WTC11 (cell line): ENCODE measurements around the gene HLA-DRB5. TPM values are rescaled to one million over a fixed set of nuclear protein-coding genes. Genes with fewer than 3 reads are reported as not detected.

ENCODE experiments used
- total RNA-seq: library from RNA; stranded (reverse); gene quantifications from 3 replicates; pipeline ENCODE4 v1.2.3, GENCODE V29; 2021

HLA-DRB5 gene
- total RNA-seq, 1 experiment from 2014 or later, result not detected

Other genes with a start within 250 kb of the HLA-DRB5 start
- not detected in 3 replicates for gene TSBP1, start 158.4 kb downstream of the HLA-DRB5 start, total RNA-seq
- gene BTNL2, start 123.1 kb downstream of the HLA-DRB5 start, total RNA-seq, result not detected in 3 replicates
- gene HLA-DRA, start 90.4 kb downstream of the HLA-DRB5 start, total RNA-seq, result 2.8 to 3.9 TPM (median 3.6 TPM) in 3 replicates
- 1.4 to 2.3 TPM (median 2.1 TPM) in 3 replicates for gene HLA-DRB1, start 59.6 kb upstream of the HLA-DRB5 start, total RNA-seq
- gene HLA-DQA1, start 107.1 kb upstream of the HLA-DRB5 start, total RNA-seq, result 0.22 to 0.92 TPM (median 0.62 TPM) in 3 replicates
- 0.83 to 3.8 TPM (median 2.6 TPM) in 3 replicates for gene HLA-DQB1, start 136.4 kb upstream of the HLA-DRB5 start, total RNA-seq
- not detected in 3 replicates for gene HLA-DQA2, start 211.1 kb upstream of the HLA-DRB5 start, total RNA-seq
- 0.39 to 0.76 TPM (median 0.42 TPM) in 3 replicates for gene HLA-DQB2, start 233.2 kb upstream of the HLA-DRB5 start, total RNA-seq